HG03439 (cell line): ENCODE data around the gene SLC7A1.

Source experiments
- ATAC-seq: cut with Tn5 transposase; IDR thresholded peaks from one replicate; pipeline ENCODE4 v1.9.1; 2021; ENCODE audit warnings: mild to moderate bottlenecking, moderate library complexity; ENCODE audit not compliant: unreplicated experiment

SLC7A1 gene

DNA sequence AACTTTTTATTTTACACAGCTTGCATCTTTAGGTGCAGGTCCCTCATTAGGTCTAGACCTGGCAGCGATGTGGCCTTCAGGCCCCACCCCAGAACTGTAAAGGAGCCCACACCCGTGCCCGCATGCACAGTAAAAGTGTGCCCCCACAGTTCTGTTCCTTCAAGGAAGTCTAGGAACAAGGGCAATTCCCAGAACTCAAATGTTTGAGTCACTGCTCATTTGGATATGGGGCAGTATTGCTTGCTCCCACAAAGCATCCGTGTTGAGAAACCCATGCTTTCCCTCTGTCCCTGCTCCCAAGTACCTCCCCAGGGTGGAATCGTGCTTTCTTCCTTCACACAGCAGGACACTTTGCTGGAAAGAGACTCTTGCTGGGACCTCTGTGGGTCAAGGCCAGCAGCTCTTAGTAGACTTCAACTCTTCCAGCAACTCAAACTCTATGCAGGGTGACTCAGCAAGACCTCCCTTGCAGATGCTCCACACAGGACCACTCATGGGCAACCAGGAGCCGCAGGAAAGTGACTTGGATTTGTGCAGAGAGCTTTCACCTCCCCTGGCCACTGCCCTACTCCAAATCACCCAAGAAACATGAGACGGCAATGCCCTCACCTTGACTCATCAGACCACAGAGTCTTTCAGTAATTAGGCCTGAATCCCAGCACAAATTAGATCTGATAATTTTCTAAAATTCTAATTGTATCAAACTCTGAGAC, 12.3 kb downstream of the SLC7A1 start:
- no peak for ATAC-seq

DNA sequence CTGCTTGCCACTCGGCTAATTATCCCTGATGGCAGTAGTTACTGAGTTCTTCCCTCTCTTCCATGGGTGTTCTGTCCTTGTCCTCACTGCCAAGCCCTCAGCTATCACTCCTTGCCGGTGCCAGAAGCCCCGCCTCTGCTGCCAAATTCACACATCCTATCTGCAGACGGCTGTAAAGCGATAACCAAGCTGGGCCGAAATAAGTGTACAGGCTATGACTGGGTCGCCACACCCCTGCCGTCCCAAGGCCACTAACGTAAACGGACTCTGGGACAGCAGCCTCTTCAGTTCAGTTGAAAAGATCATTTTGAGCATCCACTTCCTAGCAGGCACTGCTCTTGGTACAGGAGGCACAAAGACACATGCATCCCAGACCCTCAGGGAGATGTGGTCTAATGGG, 13.3 kb downstream of the SLC7A1 start:
- ATAC-seq, result no peak

DNA sequence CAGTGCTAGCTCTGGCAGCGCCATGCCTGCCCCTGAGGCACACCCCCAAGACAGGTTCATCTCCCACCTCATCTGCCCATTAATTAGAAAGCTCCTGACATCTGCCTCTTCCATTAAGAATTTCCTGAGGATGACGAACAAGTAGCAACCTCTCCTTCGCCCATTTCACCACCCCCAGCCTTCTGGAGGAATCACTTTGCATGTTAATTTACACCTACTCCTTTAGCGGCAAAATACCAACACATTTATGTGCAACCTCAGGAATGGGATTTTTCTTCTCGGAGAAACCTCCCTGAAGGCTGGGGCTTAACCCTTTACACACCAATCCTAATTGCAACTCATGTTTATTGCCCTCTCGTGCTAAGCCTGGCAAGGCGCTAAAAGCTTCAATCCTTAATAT, 13.8 kb downstream of the SLC7A1 start:
- ATAC-seq, result no peak

DNA sequence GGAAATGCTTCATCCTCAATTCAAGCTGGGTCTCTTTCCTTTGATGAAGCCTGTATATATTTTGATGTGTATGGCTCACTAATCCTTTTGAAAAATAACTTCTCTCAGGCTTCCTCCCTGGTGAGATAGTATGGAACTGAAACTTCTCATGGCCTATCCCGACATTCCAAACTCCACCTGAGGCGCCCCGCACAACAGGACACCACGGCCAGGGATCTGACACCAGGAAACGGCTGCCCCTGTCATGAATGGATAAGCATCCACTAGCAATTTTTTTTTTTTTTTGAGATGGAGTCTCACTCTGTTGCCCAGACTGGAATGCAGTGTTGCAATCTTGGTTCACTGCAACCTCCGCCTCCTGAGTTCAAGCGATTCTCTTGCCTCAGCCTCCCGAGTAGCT, 16.4 kb downstream of the SLC7A1 start:
- no peak for ATAC-seq

DNA sequence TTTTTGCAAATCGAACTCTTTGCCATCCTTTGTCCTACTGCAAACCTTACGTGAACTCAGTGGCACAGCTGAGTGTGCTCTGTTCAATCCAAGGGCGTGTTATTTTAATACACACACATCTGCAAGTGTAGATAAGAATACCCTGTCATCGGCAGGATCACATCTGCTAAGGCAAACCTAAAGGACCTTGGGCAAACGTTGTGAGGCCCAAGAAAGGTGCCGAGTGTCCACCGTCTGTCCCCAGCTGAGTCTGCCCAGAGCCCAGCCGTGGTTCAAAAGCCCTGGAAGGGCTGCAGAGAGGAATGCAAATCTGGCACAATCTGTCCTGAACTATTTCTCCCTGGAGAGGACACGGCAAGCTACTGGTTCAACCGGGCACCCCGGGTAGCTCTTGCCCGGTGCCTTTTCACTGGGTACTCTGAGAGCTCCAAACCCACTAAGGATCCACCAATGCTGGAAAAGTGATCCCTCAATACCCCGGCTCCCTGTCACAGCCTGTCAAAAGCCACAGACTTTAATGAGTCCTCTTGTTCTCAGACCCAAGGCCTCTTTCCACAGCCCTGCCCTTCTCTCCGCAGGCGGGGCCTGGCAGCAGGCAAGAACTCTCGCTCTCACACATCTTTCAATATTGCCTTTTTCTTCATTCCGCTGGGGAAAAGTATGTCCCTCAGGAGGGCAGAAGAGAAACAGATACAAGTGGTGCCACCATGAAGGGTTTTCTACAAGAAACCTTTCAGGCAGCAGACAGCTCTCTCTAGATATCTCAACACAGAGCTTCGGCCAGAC, 17.0 kb downstream of the SLC7A1 start:
- ATAC-seq, result no peak

DNA sequence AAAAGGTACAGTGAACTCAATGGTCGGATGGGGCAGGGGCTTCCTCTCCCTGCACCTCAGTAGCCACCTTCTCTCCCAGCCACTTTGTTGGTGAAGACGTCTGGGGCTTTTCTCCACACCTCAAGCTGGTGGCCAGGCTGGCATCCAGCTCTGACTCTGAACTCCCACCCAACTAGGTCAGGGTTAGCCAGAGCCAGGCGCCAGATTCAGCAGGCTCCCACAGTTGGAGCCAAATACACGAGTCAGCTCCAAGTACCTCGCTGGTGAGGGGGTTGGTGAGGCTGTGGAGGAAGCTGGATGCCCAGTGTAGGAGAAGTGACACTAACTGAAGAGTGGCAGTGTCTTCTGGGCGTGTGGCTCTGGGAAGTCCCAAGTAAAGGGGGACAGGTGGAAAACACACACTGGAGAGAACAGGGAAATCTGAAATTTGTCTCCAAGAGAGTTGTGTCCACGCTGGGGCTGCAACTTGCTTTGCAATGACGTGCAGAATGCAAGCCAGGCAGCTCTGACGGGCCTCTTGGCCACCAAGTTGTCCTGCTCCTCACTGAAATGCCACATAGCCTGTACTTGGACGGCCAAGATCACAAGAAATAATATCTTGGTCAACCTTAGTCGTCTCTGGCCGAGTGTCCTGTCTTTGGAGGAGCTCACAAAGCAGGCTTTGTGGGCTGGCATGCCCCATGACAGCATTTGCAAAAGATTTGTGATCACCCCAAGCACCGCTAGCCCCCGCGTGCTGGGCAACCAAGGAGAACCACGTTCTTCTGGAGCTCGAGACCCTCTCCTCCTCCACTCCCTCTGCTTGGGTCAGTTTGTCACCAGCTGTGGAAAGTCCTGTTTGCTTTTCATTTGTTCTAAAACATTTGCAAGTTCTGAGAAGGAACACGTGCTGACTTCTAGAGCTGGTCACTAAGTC, 18.1 kb downstream of the SLC7A1 start:
- no peak for ATAC-seq

DNA sequence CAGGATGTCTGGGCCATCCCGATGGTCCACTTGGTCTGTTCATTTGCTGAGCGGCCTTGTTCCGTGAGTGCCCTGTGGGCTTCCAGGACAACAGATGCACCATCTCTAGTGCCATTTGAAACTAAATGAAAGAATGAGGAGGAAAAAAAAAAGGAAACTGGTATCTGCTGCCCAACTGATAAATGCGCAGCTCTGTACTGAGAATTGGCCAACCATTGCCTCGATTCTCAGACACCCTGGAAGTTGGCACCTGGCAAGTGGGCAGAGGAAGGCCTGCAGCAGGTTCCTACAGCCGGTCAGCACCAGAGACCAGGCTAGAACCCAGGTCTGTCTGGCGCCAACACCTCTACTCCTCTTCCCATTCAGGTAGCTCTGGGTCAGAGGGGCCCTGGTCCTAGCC, 18.9 kb downstream of the SLC7A1 start:
- no peak for ATAC-seq

DNA sequence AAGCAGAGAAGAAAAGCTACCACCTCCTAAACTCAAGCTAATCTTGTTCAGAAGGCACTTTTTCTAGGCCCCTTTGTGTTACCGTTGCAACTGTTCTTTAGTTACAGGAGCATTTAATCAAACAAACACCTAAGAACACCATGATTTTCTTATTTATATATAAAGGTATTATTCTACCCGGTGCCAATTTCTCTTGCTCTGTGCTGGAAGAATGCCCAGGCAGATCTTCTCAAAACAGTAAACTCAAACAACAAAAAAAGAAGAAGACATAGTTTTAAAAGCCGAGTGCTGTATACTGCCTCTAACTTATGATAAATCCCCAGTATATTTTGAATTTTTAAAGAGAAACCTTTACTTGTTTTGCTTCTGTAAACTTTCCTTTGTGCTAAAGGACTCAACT, 20.4 kb downstream of the SLC7A1 start:
- no peak for ATAC-seq

DNA sequence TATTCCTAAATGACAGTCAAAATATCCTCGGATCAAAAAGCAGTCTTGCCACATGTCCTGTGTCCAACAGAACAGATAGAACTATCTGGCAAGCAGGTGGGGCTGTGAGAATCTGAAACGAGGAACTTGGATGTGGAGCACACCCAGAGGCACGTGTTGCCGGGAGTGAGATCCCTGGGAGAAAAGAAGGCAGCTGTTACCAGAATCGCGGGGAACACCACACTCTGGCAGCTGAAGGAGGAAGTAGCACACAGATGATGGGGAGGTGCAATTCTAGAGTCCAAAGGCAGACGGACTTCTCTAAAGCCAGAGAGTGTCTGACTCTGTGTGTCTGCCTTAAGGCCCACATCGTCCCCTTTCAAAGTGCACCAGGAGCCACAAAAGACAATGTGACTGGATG, 22.3 kb downstream of the SLC7A1 start:
- no peak for ATAC-seq

DNA sequence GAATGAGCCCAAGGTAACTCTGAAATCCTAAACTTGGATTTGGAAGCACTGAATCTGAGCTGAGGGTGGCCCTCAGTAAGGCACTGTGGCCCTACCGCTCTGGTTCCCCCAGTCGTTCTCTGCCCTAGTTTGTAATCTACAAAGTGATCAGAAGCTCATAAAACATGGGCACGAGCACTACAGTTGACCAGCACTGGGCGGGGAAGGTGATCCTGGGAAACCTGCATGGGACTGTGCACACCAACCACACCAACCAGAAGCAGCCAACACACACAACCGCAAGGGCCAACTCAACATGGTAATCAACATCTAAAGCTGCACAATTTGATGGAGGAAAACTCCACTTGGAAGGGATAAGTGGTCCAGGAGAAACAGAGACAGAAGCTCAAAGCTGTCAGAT, 22.9 kb downstream of the SLC7A1 start:
- ATAC-seq, result no peak

DNA sequence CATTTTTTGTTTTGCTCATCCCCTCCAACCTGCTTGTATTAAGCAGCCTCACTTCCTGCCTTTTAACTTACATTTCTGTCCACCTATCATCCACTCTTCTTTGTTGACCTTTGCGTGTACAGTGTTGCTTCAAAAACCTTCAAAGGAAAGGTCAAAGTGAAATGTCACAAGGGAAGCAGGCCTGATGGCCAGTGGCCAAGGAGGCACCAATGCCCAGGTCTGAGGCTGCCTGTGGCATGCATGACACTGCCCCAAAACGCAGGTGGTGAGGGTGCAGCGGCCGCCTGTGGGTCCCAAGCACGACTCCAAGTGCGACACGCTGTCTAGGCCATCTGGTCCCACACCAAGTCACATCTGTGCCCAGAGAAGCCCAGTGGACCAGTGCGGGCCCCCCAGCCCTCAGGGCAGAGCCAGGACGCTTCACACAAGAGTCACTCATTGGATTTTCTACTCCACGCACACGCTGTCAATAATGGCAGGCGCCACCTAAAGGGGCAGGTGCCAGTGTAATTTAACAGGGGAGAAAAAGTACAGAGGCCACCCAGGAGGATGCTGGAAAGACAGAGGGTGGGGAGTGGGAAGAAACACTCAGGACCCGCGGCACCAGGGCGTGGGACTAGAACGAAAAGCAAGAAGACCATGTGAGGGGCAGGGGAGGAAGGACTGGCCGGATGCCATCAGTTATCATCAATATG, 23.5 kb downstream of the SLC7A1 start:
- ATAC-seq, result no peak

DNA sequence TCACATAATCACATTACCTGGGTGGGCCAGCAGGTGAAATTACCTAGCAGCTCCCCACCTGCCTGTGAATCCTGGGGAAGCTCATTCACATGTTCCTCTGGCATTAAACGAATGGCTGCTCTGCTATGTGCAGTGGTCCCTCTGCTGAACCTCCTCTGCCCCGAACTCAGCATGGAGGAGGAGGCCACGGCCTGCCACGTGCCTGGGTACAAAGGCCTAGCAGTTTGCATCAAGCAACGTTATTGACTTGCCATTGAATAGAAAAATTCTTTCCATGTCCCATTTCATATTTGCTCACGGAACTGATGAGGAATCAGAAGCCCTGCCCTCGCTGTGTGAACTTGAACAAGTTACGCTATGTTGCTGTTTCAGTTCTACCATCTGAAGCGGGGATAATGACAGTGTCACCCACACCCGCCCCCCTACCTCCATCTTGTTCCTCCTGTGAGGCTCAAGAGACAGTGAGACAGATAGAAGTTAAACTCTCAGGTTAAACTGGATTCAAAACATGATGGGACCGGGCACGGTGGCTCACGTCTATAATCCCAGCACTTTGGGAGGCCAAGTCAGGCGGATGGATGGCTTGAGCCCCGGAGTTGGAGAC, 25.3 kb downstream of the SLC7A1 start:
- no peak for ATAC-seq

DNA sequence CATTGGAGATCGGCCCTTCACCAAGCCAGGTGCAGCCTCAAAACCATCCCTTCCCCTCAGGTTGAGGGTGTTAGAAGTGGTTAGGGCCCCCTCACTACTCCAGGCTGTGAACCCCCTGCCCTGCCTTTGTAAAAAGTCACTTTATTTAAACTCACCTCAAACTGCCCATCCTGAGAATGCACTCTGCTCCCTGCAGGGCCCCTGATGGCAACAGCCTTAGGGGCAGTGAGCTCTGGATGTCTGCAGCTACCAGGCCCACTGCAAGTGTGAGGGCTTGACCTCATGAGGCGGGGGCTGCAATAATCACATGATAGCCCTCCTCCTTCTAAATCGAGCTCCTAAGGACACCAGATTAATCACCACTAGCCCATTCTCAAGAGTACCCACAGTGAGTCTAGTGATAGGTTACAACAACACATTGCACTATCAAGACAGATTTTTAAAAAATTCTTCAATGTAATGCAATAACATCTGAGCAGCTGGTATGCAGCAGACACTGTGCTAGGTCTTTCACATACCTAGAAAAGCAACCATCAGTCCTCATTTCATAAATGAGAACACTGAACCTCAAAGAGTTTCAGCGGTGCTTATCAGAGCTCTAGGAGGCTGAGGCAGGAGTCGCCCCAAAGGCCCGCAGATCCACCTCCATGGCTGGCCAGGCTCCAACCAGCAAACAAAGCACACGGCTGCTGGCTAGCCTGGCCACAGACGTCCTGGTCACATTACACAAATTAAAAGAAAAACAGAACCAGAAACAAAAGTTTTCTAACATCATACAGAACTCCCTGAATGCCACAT, 26.0 kb downstream of the SLC7A1 start:
- ATAC-seq, result no peak

DNA sequence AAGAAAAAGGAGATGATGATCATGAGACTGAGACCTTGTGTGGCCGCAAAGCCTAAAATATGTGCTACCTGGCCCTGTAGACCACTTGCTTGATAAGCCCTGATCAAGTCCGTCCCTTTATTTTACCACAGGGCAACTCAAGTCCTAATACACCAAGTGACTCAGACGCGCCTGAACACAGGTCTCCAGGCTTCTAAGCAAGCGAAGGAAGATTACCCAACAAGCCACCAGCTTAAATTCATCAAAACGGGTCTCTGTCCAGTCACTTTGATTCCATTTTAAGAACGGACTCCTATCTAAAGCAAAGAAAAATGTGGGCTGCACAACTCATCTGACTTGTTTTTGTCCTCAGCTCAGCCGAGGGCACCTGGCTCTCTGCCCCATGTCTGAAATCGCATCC, 26.8 kb downstream of the SLC7A1 start:
- ATAC-seq, result no peak

DNA sequence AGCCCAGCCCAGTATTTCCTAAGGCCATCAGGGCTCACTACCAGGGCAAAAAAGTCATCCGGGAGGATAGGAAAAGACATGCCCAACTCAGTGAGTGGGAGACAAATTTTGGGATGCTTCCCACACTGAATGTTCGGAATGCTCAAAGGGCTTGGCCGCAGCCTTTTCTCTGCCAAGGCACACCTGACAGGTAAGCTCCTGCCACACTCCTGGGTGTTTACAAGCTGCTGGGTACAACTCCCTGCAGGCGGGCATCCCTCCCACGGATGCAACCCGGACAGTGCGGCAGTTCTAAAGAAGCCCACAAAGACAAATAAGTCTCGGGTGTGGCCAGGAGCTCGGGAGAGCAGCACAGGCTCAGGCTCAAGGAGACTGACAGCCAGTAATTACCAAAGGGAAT, 28.1 kb downstream of the SLC7A1 start:
- no peak for ATAC-seq

DNA sequence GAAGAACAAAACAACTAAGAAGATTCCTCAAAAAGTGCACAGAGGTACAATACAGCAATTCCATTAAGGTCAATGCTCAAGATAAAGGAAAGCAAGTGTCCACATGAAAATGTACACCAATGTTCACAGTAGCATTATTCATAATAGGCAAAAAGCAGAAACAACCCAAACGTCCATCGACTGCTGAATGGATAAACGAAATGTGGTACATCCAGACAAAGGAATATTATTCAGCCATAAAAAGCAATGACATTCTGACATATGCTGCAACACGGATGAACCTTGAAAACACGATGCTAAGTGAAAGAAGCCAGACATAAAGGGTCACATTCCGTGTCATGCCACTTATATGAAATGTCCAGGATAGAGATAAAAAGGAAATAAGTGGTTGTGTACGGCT, 29.3 kb downstream of the SLC7A1 start:
- ATAC-seq, result no peak

DNA sequence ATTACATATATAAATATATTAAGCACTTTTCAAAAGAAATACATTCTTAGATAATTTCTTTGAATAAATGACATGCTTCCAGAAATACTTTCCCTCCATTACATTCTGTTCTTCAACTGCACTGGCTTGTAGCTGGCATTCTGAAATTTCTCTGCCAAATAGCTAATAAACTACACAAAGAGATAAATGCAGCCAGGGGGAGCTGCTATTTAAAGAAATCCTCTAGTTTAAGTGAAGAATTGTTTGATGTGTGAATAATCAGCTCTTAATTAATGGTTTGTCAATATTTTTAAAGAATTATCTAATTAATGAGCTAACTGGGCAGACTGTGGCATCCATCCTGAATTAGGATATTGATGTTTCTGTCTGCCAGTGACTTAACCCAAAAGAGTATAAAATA, 30.7 kb downstream of the SLC7A1 start:
- no peak for ATAC-seq

DNA sequence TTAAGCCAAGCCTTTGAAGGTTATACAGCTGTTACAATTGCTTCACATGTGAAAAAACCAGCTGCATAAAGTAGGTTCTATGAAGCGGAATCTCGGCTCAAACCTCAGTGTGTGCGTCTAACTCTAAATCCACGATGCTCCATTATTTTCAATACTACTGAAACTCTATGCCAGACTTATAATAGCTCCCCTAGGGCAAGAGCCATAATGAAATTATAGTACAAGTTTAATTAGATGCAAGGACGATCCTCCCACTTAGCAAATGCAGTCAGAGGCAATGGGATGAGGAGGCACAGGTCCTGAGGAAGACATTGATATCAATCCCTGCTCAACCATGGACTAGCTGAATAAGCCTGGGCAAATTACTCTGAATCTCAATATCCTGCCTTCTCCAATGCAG, 31.1 kb downstream of the SLC7A1 start:
- no peak for ATAC-seq

DNA sequence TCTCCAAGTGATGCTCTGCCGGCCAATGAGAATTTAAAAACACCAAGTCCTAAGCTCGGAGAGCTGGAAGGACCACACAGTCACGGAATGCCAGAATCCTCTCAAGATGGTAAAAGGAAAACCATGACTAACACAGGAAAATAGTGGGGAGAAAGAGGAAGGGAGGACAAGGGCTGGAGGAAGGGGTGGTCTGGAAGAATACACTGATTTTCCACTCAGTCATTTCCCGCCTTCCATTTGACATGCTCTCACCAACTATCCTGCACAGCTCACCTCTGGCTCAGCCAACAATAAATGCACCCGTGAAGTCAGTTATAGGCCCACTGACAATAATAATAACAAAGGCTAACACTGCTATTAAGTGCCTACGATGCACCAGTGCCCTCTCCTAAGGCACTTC, 31.5 kb downstream of the SLC7A1 start:
- ATAC-seq, result no peak
